Psoas muscle (tissue), 8 donors: ENCODE results near the gene ERMN. TPM values are rescaled to one million over a fixed set of nuclear protein-coding genes. Genes with fewer than 3 reads are reported as not detected.
"Not testable (repeated sequence)": the region's sequence is repeated elsewhere in the genome, so short reads cannot be mapped to it uniquely, and the experiment has no call there.

Experiments used
- ATAC-seq, 4 donors: fragments of 200-7000 bp; cut with Tn5 transposase; one replicate each; pipeline ENCODE4 v1.9.1; 2020; ENCODE audit warnings: moderate library complexity in 3 of 4, mild to moderate bottlenecking in 2 of 4
- DNase-seq, 2 donors: peaks; one replicate each; pipeline ENCODE4 v3.0.0-alpha.2; 2020
- H3K27ac ChIP-seq: fragments of 200-600 bp; one replicate; pipeline ENCODE4 v1.8.0; 2022
- H3K27me3 ChIP-seq, 3 donors: fragments of 200-600 bp in 1 of 3; one replicate each; pipeline versions ENCODE4 v1.6.1 to v1.8.0; 2013 to 2022; ENCODE audit warnings: low read length in 2 of 3, mild to moderate bottlenecking in 2 of 3, moderate library complexity in 1 of 3; ENCODE audit not compliant: insufficient read depth in 3 of 3
- H3K36me3 ChIP-seq, 2 donors: fragments of 200-600 bp in 1 of 2; one replicate each; pipeline versions ENCODE4 v1.6.1 to v1.8.0; 2013 to 2022; ENCODE audit warnings: low read depth in 1 of 2, mild to moderate bottlenecking in 1 of 2, moderate library complexity in 1 of 2; ENCODE audit not compliant: insufficient read depth in 1 of 2
- H3K4me1 ChIP-seq: fragments of 200-600 bp; one replicate; pipeline ENCODE4 v1.8.0; 2022
- H3K4me3 ChIP-seq: fragments of 200-600 bp; one replicate; pipeline ENCODE4 v1.8.0; 2022; ENCODE audit warnings: mild to moderate bottlenecking
- H3K9me3 ChIP-seq: fragments of 200-600 bp; one replicate; pipeline ENCODE4 v1.8.0; 2022
- CTCF ChIP-seq: fragments of 200-600 bp; IDR thresholded peaks from one replicate; pipeline ENCODE4 v1.8.0; 2022; ENCODE audit warnings: antibody characterized with exemption
- WGBS, 3 donors: extraction: QIAGEN DNeasy Blood & Tissue Kit; methylation state at CpG; one replicate each; pipeline versions ENCODE4 v1.1.6 to v1.1.7; 2013; 5-methylcytosine and 5-hydroxymethylcytosine counted together
- intact Hi-C, 2 donors: fragments of 100-400 bp; cut with DNase I; formaldehyde crosslinking; loops; one replicate each; pipeline versions ENCODE4 v1.11.0 to v1.14.2; 2022
- polyA plus RNA-seq, 3 donors: library from polyadenylated mRNA; stranded (reverse); fragments of 200-250 nt; gene quantifications; one replicate each; pipeline ENCODE4 v1.2.3, GENCODE V29; 2013
- total RNA-seq, 4 donors: library from RNA; stranded (reverse); fragmentation: NEBNext Ultra II Directional in 2 of 4; extraction: Animal tissue kit (Norgen Biotek cat#: 25700) in 2 of 4; gene quantifications; one replicate each; pipeline versions ENCODE4 v1.2.1 to v1.2.4, GENCODE V29; 2021 to 2023
- donor health status: healthy with polysubstance abuse.
- donor health status: DM: no; HTN: no; CAD: no; lungs with moderate emphysema.
- donor health status: Bipolar disorder and iron deficiency.
- donor health status: healthy.
- donor health status: DM: yes; HTN: yes; CAD: no.
- donor health status: DM: no; HTN: no; CAD: no.
- donor health status: DM: no; HTN: no; CAD: no.
- donor health status: DM: yes; HTN: yes; CAD: no.

Gene ERMN
- total and polyA plus RNA-seq, 7 donors = 0.05 to 0.08 TPM; not detected in 5

- no peak for TF ChIP-seq CTCF
- no peaks in the 10 kb centered on the region for H3K9me3 ChIP-seq
- DNase-seq (no peak), ATAC-seq (no peak)
- WGBS, 3 donors = 91 to 93% (median 92%) methylated on average over 6 of the region's 6 CpGs
- H3K36me3 ChIP-seq = no peaks in the 10 kb centered on the region
- intact Hi-C loops = no loop called here
- H3K4me3 ChIP-seq = no peak overlapping the region
- H3K27me3 ChIP-seq = peaks cover 0 to 9% (median 0%) of the 10 kb centered on the region in 3 donors
- no peaks in the 10 kb centered on the region for H3K4me1 ChIP-seq
- H3K27ac ChIP-seq = no peak overlapping the region
Observed at GRCh38 chr2:157281316-157281715, 44.3 kb downstream of the ERMN start.

- H3K4me3 ChIP-seq, DNase-seq, H3K27me3 ChIP-seq, H3K36me3 ChIP-seq, H3K27ac ChIP-seq, H3K9me3 ChIP-seq, ATAC-seq, intact Hi-C loops, H3K4me1 ChIP-seq: not testable (repeated sequence)
- WGBS, 3 donors = 83 to 84% (median 83%) methylated on average over 7 of the region's 7 CpGs
Observed at GRCh38 chr2:157279311-157279710, 46.3 kb downstream of the ERMN start.

- no peaks in the 10 kb centered on the region for H3K4me1 ChIP-seq
- WGBS, 3 donors = 93 to 97% (median 96%) methylated on average over 1 of the region's 1 CpG
- no peaks in the 10 kb centered on the region for H3K36me3 ChIP-seq
- H3K9me3 ChIP-seq = no peaks in the 10 kb centered on the region
- no peak overlapping the region for H3K27ac ChIP-seq
- intact Hi-C loops = no loop called here
- H3K27me3 ChIP-seq = peaks cover 0 to 4% (median 0%) of the 10 kb centered on the region in 3 donors
- DNase-seq = no peak
- no peak for ATAC-seq
- TF ChIP-seq CTCF = no peak
- H3K4me3 ChIP-seq = no peak overlapping the region
Observed at GRCh38 chr2:157271590-157272203, 53.9 kb downstream of the ERMN start.

GRCh38 chr2:157269922-157270321 lies 55.7 kb downstream of the ERMN start:
- ATAC-seq = no peak
- Histone ChIP-seq H3K9me3 (no peaks in the 10 kb centered on the region), H3K36me3 (no peaks in the 10 kb centered on the region), H3K4me3 (no peak overlapping the region), H3K27me3 (peaks cover 0 to 4% (median 0%) of the 10 kb centered on the region in 3 donors), H3K27ac (no peak overlapping the region), H3K4me1 (no peaks in the 10 kb centered on the region)
- DNase-seq = no peak
- WGBS, 3 donors = 40 to 54% (median 50%) methylated on average over 2 of the region's 2 CpGs
- intact Hi-C loops = no loop called here
- no peak for TF ChIP-seq CTCF

- H3K36me3 ChIP-seq = no peaks in the 10 kb centered on the region
- H3K27me3 ChIP-seq = peaks cover 0 to 4% (median 0%) of the 10 kb centered on the region in 3 donors
- DNase-seq = no peak
- ATAC-seq = no peak
- H3K4me1 ChIP-seq = no peaks in the 10 kb centered on the region
- TF ChIP-seq CTCF = no peak
- H3K4me3 ChIP-seq = no peak overlapping the region
- H3K27ac ChIP-seq = no peak overlapping the region
- H3K9me3 ChIP-seq = no peaks in the 10 kb centered on the region
- WGBS, 3 donors = 88 to 92% (median 90%) methylated on average over 2 of the region's 2 CpGs
- intact Hi-C loops = no loop called here
Observed at GRCh38 chr2:157269060-157269459, 56.6 kb downstream of the ERMN start.

Other genes with a start within 250 kb of the ERMN start
- gene GALNT5, start 68.1 kb downstream of the ERMN start, total RNA-seq = under 1 TPM in 1 of 4 donors, not detected in 3; 0.06 TPM
- gene GALNT5, start 68.1 kb downstream of the ERMN start, polyA plus RNA-seq = under 1 TPM in 1 of 3 donors, not detected in 2; under 0.01 TPM
- 1 to 10 TPM in 3 of 4 donors, under 1 TPM in 1; 0.48 to 2.3 (median 1.1) TPM for gene CYTIP, start 118.3 kb upstream of the ERMN start, total RNA-seq
- gene CYTIP, start 118.3 kb upstream of the ERMN start, polyA plus RNA-seq = under 1 TPM; 0.21 to 0.43 (median 0.35) TPM